HG03469 (cell line): ENCODE results near the gene GPBAR1.
"Not testable (repeated sequence)": the region's sequence is repeated elsewhere in the genome, so short reads cannot be mapped to it uniquely, and the experiment has no call there.

ENCODE experiments used
- ATAC-seq: cut with Tn5 transposase; IDR thresholded peaks from one replicate; pipeline ENCODE4 v1.9.1; 2021; ENCODE audit warnings: mild to moderate bottlenecking, moderate library complexity, moderate number of reproducible peaks; ENCODE audit not compliant: unreplicated experiment

Gene GPBAR1

DNA sequence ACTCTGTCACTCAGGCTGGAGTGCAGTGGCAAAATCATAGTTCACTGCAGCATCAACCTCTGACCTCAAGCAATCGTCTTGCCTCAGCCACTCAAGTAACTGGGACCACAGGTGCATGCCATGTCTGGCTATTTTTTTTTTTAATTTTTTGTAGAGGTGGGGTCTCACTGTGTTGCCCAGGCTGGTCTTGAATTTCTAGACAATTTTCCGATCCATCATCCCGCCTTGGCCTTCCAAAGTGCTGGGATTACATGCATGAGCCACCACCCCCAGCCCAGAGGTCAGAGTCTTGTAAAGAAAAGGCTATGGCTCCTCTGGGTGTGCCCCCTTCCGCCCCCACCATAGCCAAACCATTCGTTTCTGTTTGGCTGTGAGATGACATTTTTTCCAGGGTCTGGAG, 44.6 kb downstream of the GPBAR1 start:
- ATAC-seq, result no peak

DNA sequence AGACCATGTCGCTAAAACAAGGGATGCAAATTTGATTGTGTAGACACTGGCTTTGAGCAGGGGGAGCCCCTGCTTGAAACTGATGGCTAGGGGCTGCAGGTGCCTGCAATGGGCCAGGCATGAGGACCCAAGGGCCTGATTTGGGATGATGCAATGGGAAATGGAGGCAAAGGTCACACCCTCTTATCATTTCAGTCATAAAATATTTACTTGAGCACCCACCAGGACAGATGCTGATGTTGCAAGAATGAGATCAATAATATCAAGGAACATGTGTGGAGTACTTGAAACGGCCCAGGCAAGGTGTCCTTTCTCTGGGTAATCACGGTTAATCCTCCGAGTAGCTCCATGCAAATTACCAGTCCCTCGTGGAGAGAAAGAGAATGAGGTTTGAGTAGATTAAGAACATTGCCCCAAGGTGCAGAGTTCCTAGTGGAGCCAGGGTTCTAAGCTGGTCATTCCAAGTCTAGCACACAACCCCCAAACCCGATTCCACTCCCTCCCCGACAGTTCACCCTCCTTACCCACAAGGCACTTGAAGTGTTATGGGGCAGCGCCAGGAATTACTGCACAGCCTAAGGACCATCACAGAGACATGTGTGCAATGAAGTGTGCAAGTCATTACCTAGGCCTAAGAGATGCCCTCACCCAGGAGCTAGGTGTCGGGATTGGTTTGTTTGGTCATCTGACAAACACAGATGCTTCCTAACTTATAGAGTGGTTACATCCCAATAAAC, 45.5 kb downstream of the GPBAR1 start:
- ATAC-seq, result no peak

DNA sequence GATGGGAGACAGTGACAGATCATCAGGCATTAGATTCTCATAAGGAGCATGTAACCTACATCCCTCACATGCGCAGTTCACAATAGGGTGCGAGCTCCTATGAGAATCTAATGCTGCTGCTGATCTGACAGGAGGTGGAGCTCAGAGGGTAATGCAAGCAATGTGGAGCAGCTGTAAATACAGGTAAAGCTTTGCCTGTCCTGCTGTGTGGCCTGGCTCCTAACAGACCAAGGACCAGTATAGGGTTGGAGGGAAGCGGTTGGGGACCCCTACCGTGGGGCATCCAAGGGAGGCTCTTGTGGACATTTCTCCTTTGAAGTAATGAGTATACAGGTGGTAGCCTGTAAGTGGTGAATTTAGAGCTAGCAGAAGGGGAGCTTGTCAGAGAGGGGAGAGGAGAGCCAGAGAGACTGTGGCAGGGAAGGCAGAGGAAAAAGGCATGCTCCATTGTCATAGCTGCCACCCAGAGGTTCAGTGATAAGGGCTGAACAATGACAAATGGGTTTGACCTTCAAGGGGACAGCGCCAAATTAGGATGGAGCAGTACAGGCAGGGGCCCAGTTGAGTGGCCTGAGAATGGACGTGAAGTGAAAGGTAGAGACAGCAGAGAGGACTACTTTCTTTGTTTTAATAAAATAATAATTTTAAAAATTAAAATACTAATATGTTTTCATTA, 46.7 kb downstream of the GPBAR1 start:
- no peak for ATAC-seq

DNA sequence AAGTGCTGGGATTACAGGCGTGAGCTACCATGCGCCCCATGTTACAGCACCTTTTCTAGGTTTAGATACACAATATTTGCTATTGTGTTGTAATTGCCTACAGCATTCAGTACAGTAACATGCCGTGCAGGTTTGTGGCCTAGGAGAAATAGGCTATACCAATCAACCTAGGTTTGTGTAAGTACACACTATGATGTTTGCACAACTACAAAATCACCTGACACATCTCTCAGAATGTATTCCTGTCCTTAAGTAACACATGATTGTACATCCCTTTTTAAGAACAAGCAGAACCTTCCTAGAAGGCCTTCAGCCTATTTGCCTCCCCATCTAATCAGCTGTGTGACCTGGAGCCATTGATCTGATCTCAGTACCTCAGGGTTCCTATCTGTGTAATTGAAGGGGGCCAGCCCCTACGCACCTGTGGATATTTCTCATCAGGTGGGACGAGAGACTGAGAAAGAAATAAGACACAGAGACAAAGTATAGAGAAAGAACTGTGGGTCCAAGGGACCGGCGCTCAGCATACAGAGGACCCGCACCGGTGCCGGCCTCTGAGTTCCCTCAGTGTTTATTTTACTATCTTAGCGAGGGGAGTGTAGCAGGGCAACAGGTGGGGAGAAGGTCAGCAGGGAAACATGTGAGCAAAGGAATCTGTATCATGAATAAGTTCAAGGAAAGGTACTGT, 50.2 kb downstream of the GPBAR1 start:
- no peak for ATAC-seq

DNA sequence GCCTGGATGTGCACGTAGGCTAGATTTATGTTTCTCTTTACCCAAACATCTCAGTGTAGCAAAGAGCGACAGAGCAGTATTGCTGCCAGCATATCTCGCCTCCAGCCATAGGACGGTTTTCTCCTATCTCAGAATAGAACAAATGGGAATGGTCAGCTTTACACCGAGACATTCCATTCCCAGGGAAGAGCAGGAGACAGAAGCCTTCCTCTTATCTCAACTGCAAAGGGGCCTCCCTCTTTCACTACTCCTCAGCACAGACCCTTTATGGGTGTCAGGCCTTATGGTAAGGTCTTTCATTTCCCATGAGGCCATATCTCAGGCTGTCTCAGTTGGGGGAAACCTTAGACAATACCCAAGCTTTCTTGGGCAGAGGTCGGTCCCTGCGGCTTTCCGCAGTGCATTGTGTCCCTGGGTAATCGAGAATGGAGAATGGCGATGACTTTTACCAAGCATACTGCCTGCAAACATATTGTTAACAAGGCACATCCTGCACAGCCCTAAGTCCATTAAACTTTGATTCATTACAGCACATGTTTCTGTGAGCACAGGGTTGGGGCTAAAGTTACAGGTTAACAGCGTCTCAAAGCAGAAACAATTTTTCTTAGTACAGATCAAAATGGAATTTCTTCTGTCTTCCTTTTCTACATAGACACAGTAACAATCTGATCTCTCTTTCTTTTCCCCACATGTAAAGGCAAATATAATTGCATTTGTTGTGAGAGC, 50.9 kb downstream of the GPBAR1 start:
- ATAC-seq, result not testable (repeated sequence)

DNA sequence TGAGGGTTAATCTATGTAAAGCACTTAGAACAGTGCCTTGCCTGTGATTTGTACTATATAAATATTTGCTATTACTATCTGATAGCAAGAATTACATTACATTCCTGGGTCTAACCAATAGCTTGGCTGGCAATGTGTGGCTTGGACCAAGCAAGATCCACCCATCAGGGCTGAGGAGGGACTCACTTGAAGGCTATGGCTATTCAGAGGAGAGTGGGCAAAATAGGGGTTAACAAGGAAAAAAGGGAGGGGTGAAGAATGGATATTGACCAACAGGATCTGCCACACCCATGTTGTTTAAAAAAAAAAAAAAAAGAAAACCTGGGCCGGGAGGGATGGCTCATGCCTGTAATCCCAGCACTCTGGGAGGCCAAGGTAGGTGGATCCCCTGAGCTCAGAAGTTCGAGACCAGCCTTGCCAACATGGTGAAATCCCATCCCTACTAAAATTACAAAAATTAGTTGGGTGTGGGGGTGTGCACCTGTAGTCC, 51.5 kb downstream of the GPBAR1 start:
- no peak for ATAC-seq

DNA sequence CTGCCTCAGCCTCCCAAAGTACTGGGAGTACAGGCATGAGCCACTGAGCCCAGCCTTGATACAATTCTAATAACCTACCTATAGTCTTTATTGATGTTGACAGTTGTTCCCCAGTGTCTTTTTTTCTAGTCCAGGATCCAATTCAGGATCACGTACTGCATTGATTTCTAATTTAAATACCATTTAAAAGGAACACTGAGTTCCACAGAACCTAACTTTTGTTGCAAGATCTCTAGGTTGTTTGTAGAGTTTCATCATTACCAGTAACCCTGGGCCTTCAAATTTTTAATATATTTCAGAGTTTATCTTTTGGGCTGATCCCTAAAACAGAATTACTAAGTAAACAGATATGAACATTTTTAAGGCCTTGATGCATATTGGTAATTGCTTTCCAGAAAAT, 52.5 kb downstream of the GPBAR1 start:
- ATAC-seq, result no peak
